GM12878 (cell line): ENCODE data around the gene STRIP2. TPM values are rescaled to one million over a fixed set of nuclear protein-coding genes. Genes with fewer than 3 reads are reported as not detected.

Experiments used
- ATAC-seq: fragments of 200-7000 bp; cut with Tn5 transposase; 3 replicates; pipeline ENCODE4 v1.9.1; 2020; ENCODE audit warnings: mild to moderate bottlenecking, moderate library complexity
- BruUV-seq: library from RNA; stranded (reverse); fragments of 400-500 nt; replicated peaks from 2 replicates; lab custom pipeline; 2021; lab: Mats Ljungman, UMichigan
- CTCF ChIA-PET: fragments of 300-600 bp; sonication (Branson Sonifier 250); formaldehyde crosslinking; extraction: SDS; loops from one replicate; lab custom pipeline; 2021; ENCODE audit warnings: inconsistent platforms; lab: Yijun Ruan, JAX
- POLR2A ChIA-PET: fragments of 350-600 bp; formaldehyde crosslinking; extraction: SDS; loops from one replicate; lab custom pipeline; 2021; ENCODE audit warnings: inconsistent platforms; lab: Charles Lee
- RAD21 ChIA-PET: fragments of 300-600 bp; sonication (Branson Sonifier 250); formaldehyde crosslinking; loops from one replicate; lab custom pipeline; 2023; ENCODE audit warnings: antibody characterized with exemption; ENCODE audit not compliant: unreplicated experiment; lab: Charles Lee
- SMC1A ChIA-PET: fragments of 300-600 bp; sonication (Branson Sonifier 250); formaldehyde crosslinking; loops from one replicate; lab custom pipeline; 2023; ENCODE audit not compliant: unreplicated experiment, uncharacterized antibody; lab: Charles Lee
- DNase-seq: peaks from one replicate; pipeline ENCODE4 v3.0.0-alpha.2; 2011; ENCODE audit warnings: low read depth, low spot score
- FAIRE-seq: peaks from 3 replicates; lab custom pipeline; 2011; peaks lifted over from hg19 to GRCh38; lab: Jason Lieb, UNC
- H2AFZ ChIP-seq: 2 replicates; pipeline ENCODE4 v1.6.0; 2011; ENCODE audit warnings: low read depth, low read length, control low read depth; ENCODE audit not compliant: control insufficient read depth
- H3K27ac ChIP-seq: 2 replicates; pipeline ENCODE4 v1.5.1; 2011; ENCODE audit warnings: control low read depth; ENCODE audit not compliant: control insufficient read depth, insufficient read depth
- H3K27me3 ChIP-seq, 2 experiments: replicated peaks in 1 of 2; 2 replicates each; pipeline versions ENCODE4 v1.6.0 to v1.6.1; 2011; ENCODE audit warnings: low read length in 1 of 2; ENCODE audit not compliant: control insufficient read depth in 2 of 2, insufficient read depth in 2 of 2
- H3K36me3 ChIP-seq, 2 experiments: 2 replicates each; pipeline ENCODE4 v1.5.1; 2011; ENCODE audit warnings: low read length in 1 of 2; ENCODE audit not compliant: control insufficient read depth in 2 of 2, insufficient read depth in 2 of 2
- H3K4me1 ChIP-seq: 2 replicates; pipeline ENCODE4 v1.6.1; 2011; ENCODE audit warnings: mild to moderate bottlenecking, low read length, moderate library complexity, mixed read lengths; ENCODE audit not compliant: control insufficient read depth, insufficient read depth
- H3K4me2 ChIP-seq: 2 replicates; pipeline ENCODE4 v1.6.0; 2011; ENCODE audit warnings: control low read depth; ENCODE audit not compliant: control insufficient read depth, insufficient read depth
- H3K4me3 ChIP-seq: fragments of 200-600 bp; sonication (generic); 2 replicates; pipeline ENCODE4 v1.5.1; 2016
- H3K79me2 ChIP-seq: 2 replicates; pipeline ENCODE4 v1.6.0; 2011; ENCODE audit warnings: low read length; ENCODE audit not compliant: control insufficient read depth, insufficient read depth
- H3K9ac ChIP-seq: 2 replicates; pipeline ENCODE4 v1.8.0; 2011; ENCODE audit warnings: low read length, control low read depth, mixed read lengths; ENCODE audit not compliant: control insufficient read depth, insufficient read depth
- H3K9me3 ChIP-seq: replicated peaks from 3 replicates; pipeline ENCODE4 v1.5.1; 2011; ENCODE audit warnings: mild to moderate bottlenecking, low read length; ENCODE audit not compliant: control insufficient read depth, insufficient read depth
- H4K20me1 ChIP-seq: 2 replicates; pipeline ENCODE4 v1.6.0; 2011; ENCODE audit not compliant: control insufficient read depth, insufficient read depth
- CBX3 ChIP-seq: fragments of 200-600 bp; sonication (generic); IDR thresholded peaks from 2 replicates; pipeline ENCODE4 v1.6.1; 2016; ENCODE audit warnings: low read depth, borderline replicate concordance
- CUX1 ChIP-seq: IDR thresholded peaks from 2 replicates; pipeline ENCODE4 v1.6.1; 2012; ENCODE audit warnings: improper control_type of control experiment, low read depth, low read length; ENCODE audit not compliant: insufficient replicate concordance
- E2F4 ChIP-seq: IDR thresholded peaks from 2 replicates; pipeline ENCODE4 v1.6.1; 2012; ENCODE audit warnings: low read depth, low read length, improper control_type of control experiment
- EZH2 ChIP-seq: IDR thresholded peaks from 2 replicates; pipeline ENCODE4 v1.6.1; 2012; ENCODE audit warnings: low read depth, mild to moderate bottlenecking, control low read depth, inconsistent platforms, low read length, borderline replicate concordance; ENCODE audit not compliant: control insufficient read depth
- HDAC2 ChIP-seq: fragments of 200-600 bp; sonication (generic); IDR thresholded peaks from 2 replicates; pipeline ENCODE4 v1.6.1; 2017
- HDGF ChIP-seq: fragments of 450-650 bp; IDR thresholded peaks from 2 replicates; pipeline ENCODE4 v1.6.1; 2016; ENCODE audit warnings: antibody characterized with exemption
- MTA3 ChIP-seq: IDR thresholded peaks from 2 replicates; pipeline ENCODE4 v1.6.1; 2012; ENCODE audit warnings: low read length, inconsistent platforms, borderline replicate concordance
- NFIC ChIP-seq: IDR thresholded peaks from 2 replicates; pipeline ENCODE4 v1.6.1; 2012; ENCODE audit warnings: low read depth, mild to moderate bottlenecking, inconsistent platforms, low read length, moderate library complexity
- SRF ChIP-seq, 2 experiments: IDR thresholded peaks; 2 replicates each; pipeline ENCODE4 v1.6.1; 2011; ENCODE audit warnings: low read depth in 2 of 2, low read length in 2 of 2, mild to moderate bottlenecking in 1 of 2, moderate library complexity in 1 of 2
- TCF3 ChIP-seq: IDR thresholded peaks from 2 replicates; pipeline ENCODE4 v1.6.1; 2012; ENCODE audit warnings: low read depth, mild to moderate bottlenecking, low read length, borderline replicate concordance; ENCODE audit not compliant: insufficient read depth
- WGBS: methylation state at CpG from one replicate; pipeline ENCODE4 v1.1.6; 2016; ENCODE audit warnings: low lambda C conversion rate; ENCODE audit not compliant: insufficient replicate concordance, insufficient coverage; ENCODE audit errors: missing lambda C conversion rate; 5-methylcytosine and 5-hydroxymethylcytosine counted together
- in situ Hi-C: fragments of 300-500 bp; cut with MboI; formaldehyde crosslinking; loops from 9 replicates; pipeline ENCODE4 v1.14.3; 2018; ENCODE audit warnings: mixed read lengths
- intact Hi-C: fragments of 100-400 bp; cut with micrococcal nuclease; formaldehyde crosslinking; loops from one replicate; pipeline ENCODE4 v1.14.2; 2022; ENCODE audit not compliant: unreplicated experiment
- polyA plus RNA-seq, 11 experiments: library from polyadenylated mRNA; depleted of rRNA in 4 of 11; unstranded in 6 of 11; stranded (reverse) in 5 of 11; fragments of >200 nt; fragmentation: Nextera tagmentation in 4 of 11; fragmentation: Illumina TruSeq in 1 of 11; extraction: Ambion mirVana in 4 of 11; extraction: Trizol in 1 of 11; gene quantifications; 1 replicate in 1 of 11; 2 replicates in 10 of 11; pipeline versions ENCODE4 v1.2.1 to v1.2.3, GENCODE V29; 2011 to 2016; ENCODE audit warnings: inconsistent platforms in 2 of 11, missing spikeins in 2 of 11, low read depth in 1 of 11
- total RNA-seq, 4 experiments: library from RNA; depleted of rRNA in 3 of 4; stranded (reverse); fragments of >200 nt in 3 of 4; fragmentation: Illumina TruSeq in 1 of 4; extraction: Trizol in 1 of 4; gene quantifications; 2 replicates each; pipeline versions ENCODE4 v1.2.1 to v1.2.3, GENCODE V29; 2013 to 2021
- TF ChIP-seq, protein P1 (sequence below): fragments of 450-650 bp; IDR thresholded peaks from 2 replicates; pipeline ENCODE4 v1.6.1; 2016; ENCODE audit warnings: mild to moderate bottlenecking
- TF ChIP-seq, protein P2 (sequence below): fragments of 450-650 bp; IDR thresholded peaks from 2 replicates; pipeline ENCODE4 v1.6.1; 2017; ENCODE audit warnings: antibody characterized with exemption, mild to moderate bottlenecking, moderate library complexity

The STRIP2 gene
- total and polyA plus RNA-seq, 10 of the 15 experiments (the other 5 are each of a cell fraction or from before 2014, with no cell fraction given) = 0.48 to 5.8 (median 1.8) TPM

GRCh38 chr7:129525225-129525862, 91.1 kb downstream of the STRIP2 start:
- no peak for ATAC-seq
- intact Hi-C loops = no loop called here
- in situ Hi-C loops = no loop called here
- Histone ChIP-seq H3K27ac (no peak overlapping the region), H3K79me2 (no peaks in the 10 kb centered on the region), H3K9ac (no peak overlapping the region), H3K9me3 (no peaks in the 10 kb centered on the region), H3K27me3 (no peaks in the 10 kb centered on the region; a peak in 1 of 4 replicates), H3K4me3 (no peak overlapping the region), H2AFZ (no peak overlapping the region; the same call in 1 of the 2 replicates), H3K4me1 (no peaks in the 10 kb centered on the region), H4K20me1 (no peaks in the 10 kb centered on the region), H3K4me2 (no peak overlapping the region), H3K36me3 (no peaks in the 10 kb centered on the region)
- ChIA-PET RAD21 (interaction anchor here (0.9 kb wide), 1 partner anchor 10 kb away, joined by 3 read pairs; no protein-coding TSS in a partner anchor), SMC1A (no interaction called here), POLR2A (no interaction called here), CTCF (no interaction called here)
- DNase-seq = no peak
- no peak for FAIRE-seq
- WGBS = 32% methylated on average over 9 of the region's 9 CpGs
- BruUV-seq = no TSS peak
- TF ChIP-seq, protein P1, sequence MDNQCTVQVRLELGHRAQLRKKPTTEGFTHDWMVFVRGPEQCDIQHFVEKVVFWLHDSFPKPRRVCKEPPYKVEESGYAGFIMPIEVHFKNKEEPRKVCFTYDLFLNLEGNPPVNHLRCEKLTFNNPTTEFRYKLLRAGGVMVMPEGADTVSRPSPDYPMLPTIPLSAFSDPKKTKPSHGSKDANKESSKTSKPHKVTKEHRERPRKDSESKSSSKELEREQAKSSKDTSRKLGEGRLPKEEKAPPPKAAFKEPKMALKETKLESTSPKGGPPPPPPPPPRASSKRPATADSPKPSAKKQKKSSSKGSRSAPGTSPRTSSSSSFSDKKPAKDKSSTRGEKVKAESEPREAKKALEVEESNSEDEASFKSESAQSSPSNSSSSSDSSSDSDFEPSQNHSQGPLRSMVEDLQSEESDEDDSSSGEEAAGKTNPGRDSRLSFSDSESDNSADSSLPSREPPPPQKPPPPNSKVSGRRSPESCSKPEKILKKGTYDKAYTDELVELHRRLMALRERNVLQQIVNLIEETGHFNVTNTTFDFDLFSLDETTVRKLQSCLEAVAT = no peak
- TF ChIP-seq E2F4 (no peak), HDGF (no peak), CUX1 (no peak), MTA3 (no peak), SRF (IDR thresholded peaks at IDR 0.05; ENCODE audit: low read depth in 2 of 2, low read length in 2 of 2) (no peak), TCF3 (no peak), EZH2 (no peak), CBX3 (no peak), NFIC (no peak), HDAC2 (no peak)
- TF ChIP-seq, protein P2, sequence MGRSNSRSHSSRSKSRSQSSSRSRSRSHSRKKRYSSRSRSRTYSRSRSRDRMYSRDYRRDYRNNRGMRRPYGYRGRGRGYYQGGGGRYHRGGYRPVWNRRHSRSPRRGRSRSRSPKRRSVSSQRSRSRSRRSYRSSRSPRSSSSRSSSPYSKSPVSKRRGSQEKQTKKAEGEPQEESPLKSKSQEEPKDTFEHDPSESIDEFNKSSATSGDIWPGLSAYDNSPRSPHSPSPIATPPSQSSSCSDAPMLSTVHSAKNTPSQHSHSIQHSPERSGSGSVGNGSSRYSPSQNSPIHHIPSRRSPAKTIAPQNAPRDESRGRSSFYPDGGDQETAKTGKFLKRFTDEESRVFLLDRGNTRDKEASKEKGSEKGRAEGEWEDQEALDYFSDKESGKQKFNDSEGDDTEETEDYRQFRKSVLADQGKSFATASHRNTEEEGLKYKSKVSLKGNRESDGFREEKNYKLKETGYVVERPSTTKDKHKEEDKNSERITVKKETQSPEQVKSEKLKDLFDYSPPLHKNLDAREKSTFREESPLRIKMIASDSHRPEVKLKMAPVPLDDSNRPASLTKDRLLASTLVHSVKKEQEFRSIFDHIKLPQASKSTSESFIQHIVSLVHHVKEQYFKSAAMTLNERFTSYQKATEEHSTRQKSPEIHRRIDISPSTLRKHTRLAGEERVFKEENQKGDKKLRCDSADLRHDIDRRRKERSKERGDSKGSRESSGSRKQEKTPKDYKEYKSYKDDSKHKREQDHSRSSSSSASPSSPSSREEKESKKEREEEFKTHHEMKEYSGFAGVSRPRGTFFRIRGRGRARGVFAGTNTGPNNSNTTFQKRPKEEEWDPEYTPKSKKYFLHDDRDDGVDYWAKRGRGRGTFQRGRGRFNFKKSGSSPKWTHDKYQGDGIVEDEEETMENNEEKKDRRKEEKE = no peak
